HG02571 (cell line): ENCODE results near the gene LRRTM4.

ENCODE experiments used
- ATAC-seq: cut with Tn5 transposase; IDR thresholded peaks from one replicate; pipeline ENCODE4 v1.9.1; 2021; ENCODE audit warnings: mild to moderate bottlenecking, moderate library complexity; ENCODE audit not compliant: unreplicated experiment

LRRTM4 gene

GRCh38 chr2:77521931-77522470 is at the start of gene LRRTM4:
TSS of gene LRRTM4 (minus strand) at chr2:77522376.
- ATAC-seq = no peak

- no peak for ATAC-seq
Measured at GRCh38 chr2:77571545-77571944, 49.4 kb upstream of the LRRTM4 start.

- ATAC-seq = no peak
Measured at GRCh38 chr2:77567723-77568122, 45.5 kb upstream of the LRRTM4 start.

- ATAC-seq = no peak
Measured at GRCh38 chr2:77566582-77566981, 44.4 kb upstream of the LRRTM4 start.

GRCh38 chr2:77566131-77566530 is 44.0 kb upstream of the LRRTM4 start:
- ATAC-seq = no peak

GRCh38 chr2:77552956-77553355 is 30.8 kb upstream of the LRRTM4 start:
- ATAC-seq = no peak

- ATAC-seq = no peak
Measured at GRCh38 chr2:77538031-77538430, 15.9 kb upstream of the LRRTM4 start.

- no peak for ATAC-seq
Measured at GRCh38 chr2:77522888-77523287, 712 bp upstream of the LRRTM4 start.

GRCh38 chr2:77521548-77521891 is 656 bp downstream of the LRRTM4 start:
- no peak for ATAC-seq

GRCh38 chr2:77520641-77521547 is 1.3 kb downstream of the LRRTM4 start:
- ATAC-seq = no peak

- ATAC-seq = no peak
Measured at GRCh38 chr2:77519888-77520506, 2.2 kb downstream of the LRRTM4 start.

- no peak for ATAC-seq
Measured at GRCh38 chr2:77519164-77519887, 2.9 kb downstream of the LRRTM4 start.

- ATAC-seq = no peak
Measured at GRCh38 chr2:77518311-77518710, 3.9 kb downstream of the LRRTM4 start.

GRCh38 chr2:77513191-77513590 is 9.0 kb downstream of the LRRTM4 start:
- no peak for ATAC-seq

- no peak for ATAC-seq
Measured at GRCh38 chr2:77512507-77512906, 9.7 kb downstream of the LRRTM4 start.

GRCh38 chr2:77508511-77508910 is 13.7 kb downstream of the LRRTM4 start:
- no peak for ATAC-seq

- ATAC-seq = no peak
Measured at GRCh38 chr2:77507657-77508056, 14.5 kb downstream of the LRRTM4 start.

- ATAC-seq = no peak
Measured at GRCh38 chr2:77488141-77488540, 34.0 kb downstream of the LRRTM4 start.

GRCh38 chr2:77487074-77487803 is 34.9 kb downstream of the LRRTM4 start:
- no peak for ATAC-seq

GRCh38 chr2:77484026-77484425 is 38.1 kb downstream of the LRRTM4 start:
- no peak for ATAC-seq

GRCh38 chr2:77479895-77480294 is 42.3 kb downstream of the LRRTM4 start:
- no peak for ATAC-seq
